ENCODE results near the gene CCDC6. TPM values are rescaled to one million over a fixed set of nuclear protein-coding genes. Genes with fewer than 3 reads are reported as not detected.

CCDC6 gene
- total and polyA plus RNA-seq, 2 of the 8 experiments (the other 6 are each of a cell fraction or from before 2014, with no cell fraction given): 42.2 to 74.4 TPM

GRCh38 chr10:59814878-59815277 is 91.5 kb downstream of the CCDC6 start:
- no peak overlapping the region for H3K56ac ChIP-seq (replicated peaks; ENCODE audit: insufficient read length, low read depth, low read length)
- FAIRE-seq: no peak
- no peak overlapping the region for H2AK5ac ChIP-seq (ENCODE audit: low read depth, low read length)
- no peak overlapping the region for H2BK15ac ChIP-seq (ENCODE audit: low read length)
- no peak overlapping the region for H3K14ac ChIP-seq (ENCODE audit: insufficient read length)
- H4K20me1 ChIP-seq (replicated peaks in 1 of 2; ENCODE audit: control insufficient read depth in 1 of 2, insufficient read depth in 2 of 2, low read length in 2 of 2): peaks cover 1 to 4% of the 10 kb centered on the region in 2 experiments
- no peak overlapping the region for H2AFZ ChIP-seq (ENCODE audit: low read length)
- no peak overlapping the region for H2BK20ac ChIP-seq (ENCODE audit: low read length)
- WGBS, 2 experiments (ENCODE audit: extremely low coverage in 1 of 2, insufficient coverage in 1 of 2, insufficient read length in 1 of 2, insufficient replicate concordance in 2 of 2, low coverage in 1 of 2, low lambda C conversion rate in 2 of 2, missing lambda C conversion rate in 1 of 2): 87% methylated on average over 3 of the region's 3 CpGs; no CpG with 5 or more reads in 1 of the 2 experiments
- no peak overlapping the region for H4K8ac ChIP-seq (ENCODE audit: extremely low read depth, insufficient read depth, low read length)
- H3K79me1 ChIP-seq (ENCODE audit: low read depth, low read length): peaks cover 3% of the 10 kb centered on the region
- H2BK12ac ChIP-seq (ENCODE audit: low read depth, low read length): no peak overlapping the region
- H3K36me3 ChIP-seq (ENCODE audit: control insufficient read depth in 2 of 4, insufficient read depth in 4 of 4, low read length in 3 of 4): peaks cover 2 to 38% (median 21%) of the 10 kb centered on the region in 4 experiments
- H3K79me2 ChIP-seq (ENCODE audit: control insufficient read depth in 1 of 2, insufficient read depth in 2 of 2, low read length in 2 of 2): peaks cover 0 to 49% of the 10 kb centered on the region in 2 experiments; a peak in 2 of 4 replicates
- no peaks in the 10 kb centered on the region for H3K9me3 ChIP-seq (ENCODE audit: insufficient read depth in 2 of 2, low read depth in 1 of 2, low read length in 1 of 2)
- no peak overlapping the region for H4K5ac ChIP-seq (ENCODE audit: insufficient read length, low read depth, low read length)
- H4K91ac ChIP-seq (replicated peaks; ENCODE audit: insufficient read length, low read length): no peak overlapping the region
- no peaks in the 10 kb centered on the region for H3K27me3 ChIP-seq (replicated peaks in 1 of 4; ENCODE audit: control insufficient read depth in 3 of 4, extremely low read depth in 1 of 4, insufficient read depth in 3 of 4, low read length in 3 of 4)
- no peak overlapping the region for H3K23ac ChIP-seq (ENCODE audit: insufficient read length)
- no peak overlapping the region for H3K4me2 ChIP-seq (ENCODE audit: insufficient read depth in 1 of 2, low read depth in 2 of 2, low read length in 2 of 2)
- TF ChIP-seq KDM5A (IDR thresholded peaks at IDR 0.05; ENCODE audit: low read length) (no peak), HDAC2 (IDR thresholded peaks at IDR 0.05; ENCODE audit: borderline replicate concordance in 1 of 2, low read depth in 2 of 2, low read length in 2 of 2) (no peak), SP1 (IDR thresholded peaks at IDR 0.05; ENCODE audit: low read depth, low read length) (no peak), POLR2AphosphoS5 (IDR thresholded peaks at IDR 0.05; ENCODE audit: low read depth, low read length) (no peak), NRF1 (IDR thresholded peaks at IDR 0.05; ENCODE audit: low read depth, low read length) (no peak), BRCA1 (IDR thresholded peaks at IDR 0.05; ENCODE audit: low read depth, low read length) (no peak)
- TF ChIP-seq, protein P1, sequence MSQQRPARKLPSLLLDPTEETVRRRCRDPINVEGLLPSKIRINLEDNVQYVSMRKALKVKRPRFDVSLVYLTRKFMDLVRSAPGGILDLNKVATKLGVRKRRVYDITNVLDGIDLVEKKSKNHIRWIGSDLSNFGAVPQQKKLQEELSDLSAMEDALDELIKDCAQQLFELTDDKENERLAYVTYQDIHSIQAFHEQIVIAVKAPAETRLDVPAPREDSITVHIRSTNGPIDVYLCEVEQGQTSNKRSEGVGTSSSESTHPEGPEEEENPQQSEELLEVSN (IDR thresholded peaks at IDR 0.05): no peak
- TF ChIP-seq, protein P2, sequence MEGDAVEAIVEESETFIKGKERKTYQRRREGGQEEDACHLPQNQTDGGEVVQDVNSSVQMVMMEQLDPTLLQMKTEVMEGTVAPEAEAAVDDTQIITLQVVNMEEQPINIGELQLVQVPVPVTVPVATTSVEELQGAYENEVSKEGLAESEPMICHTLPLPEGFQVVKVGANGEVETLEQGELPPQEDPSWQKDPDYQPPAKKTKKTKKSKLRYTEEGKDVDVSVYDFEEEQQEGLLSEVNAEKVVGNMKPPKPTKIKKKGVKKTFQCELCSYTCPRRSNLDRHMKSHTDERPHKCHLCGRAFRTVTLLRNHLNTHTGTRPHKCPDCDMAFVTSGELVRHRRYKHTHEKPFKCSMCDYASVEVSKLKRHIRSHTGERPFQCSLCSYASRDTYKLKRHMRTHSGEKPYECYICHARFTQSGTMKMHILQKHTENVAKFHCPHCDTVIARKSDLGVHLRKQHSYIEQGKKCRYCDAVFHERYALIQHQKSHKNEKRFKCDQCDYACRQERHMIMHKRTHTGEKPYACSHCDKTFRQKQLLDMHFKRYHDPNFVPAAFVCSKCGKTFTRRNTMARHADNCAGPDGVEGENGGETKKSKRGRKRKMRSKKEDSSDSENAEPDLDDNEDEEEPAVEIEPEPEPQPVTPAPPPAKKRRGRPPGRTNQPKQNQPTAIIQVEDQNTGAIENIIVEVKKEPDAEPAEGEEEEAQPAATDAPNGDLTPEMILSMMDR (IDR thresholded peaks at IDR 0.05; ENCODE audit: control extremely low read depth in 1 of 3, insufficient read depth in 1 of 3, low read depth in 1 of 3, low read length in 3 of 3): no peak
- H2BK5ac ChIP-seq (ENCODE audit: low read depth, low read length): no peak overlapping the region
- peaks cover 0 to 2% (median under 1%) of the 10 kb centered on the region in 4 experiments; a peak in 2 of 7 replicates for H3K4me1 ChIP-seq (replicated peaks in 1 of 4; ENCODE audit: control insufficient read depth in 3 of 4, insufficient read depth in 4 of 4, low read length in 3 of 4)
- DNase-seq (ENCODE audit: low read depth in 1 of 2, low spot score in 2 of 2): no peak
- H3K23me2 ChIP-seq (ENCODE audit: low read depth, low read length): no peaks in the 10 kb centered on the region
- ChIA-PET POLR2A (ENCODE audit: partially characterized antibody) (no interaction called here), CTCF (ENCODE audit: partially characterized antibody) (interaction anchor here (1.2 to 1.6 kb wide), 2 partner anchors 9 to 10 kb away, joined by 5 read pairs; no protein-coding TSS in a partner anchor)
- H3K4ac ChIP-seq (replicated peaks; ENCODE audit: insufficient read length, low read depth, low read length): no peak overlapping the region
- no peak overlapping the region for H3K9ac ChIP-seq (replicated peaks in 1 of 4; ENCODE audit: extremely low read depth in 1 of 4, low read depth in 3 of 4, low read length in 3 of 4)
- H3K27ac ChIP-seq (ENCODE audit: low read depth, low read length): no peak overlapping the region
- H3K4me3 ChIP-seq (ENCODE audit: extremely low read depth in 1 of 4, insufficient read depth in 2 of 4, low read depth in 3 of 4, low read length in 4 of 4): no peak overlapping the region
- no peak overlapping the region for H2BK120ac ChIP-seq (replicated peaks; ENCODE audit: low read depth, low read length)
- H3K18ac ChIP-seq (ENCODE audit: extremely low read depth, low read length): no peak overlapping the region

Data from H1 (cell line).